ENCODE measurements around the gene PRSS23. TPM values are rescaled to one million over a fixed set of nuclear protein-coding genes. Genes with fewer than 3 reads are reported as not detected.

PRSS23 gene
- total and polyA plus RNA-seq, 2 donors (not counting 3 experiments of a cell fraction or from before 2014, with no cell fraction given), result 146 to 278 TPM

GRCh38 chr11:86765878-86766277, 34.5 kb upstream of the PRSS23 start:
- H3K9me1 ChIP-seq (replicated peaks; ENCODE audit: control insufficient read depth, extremely low read depth, insufficient read depth, low read length), result no peaks in the 10 kb centered on the region
- CTCF ChIA-PET, result no interaction called here
- no peaks in the 10 kb centered on the region for H3K36me3 ChIP-seq (ENCODE audit: control insufficient read depth in 2 of 2, extremely low read depth in 1 of 2, insufficient read depth in 2 of 2, low read length in 2 of 2)
- FAIRE-seq (no peak), DNase-seq (ENCODE audit: low read depth, low spot score) (no peak)
- H3K9ac ChIP-seq (replicated peaks; ENCODE audit: extremely low read depth, insufficient read depth, low read length), result no peak overlapping the region
- H3K4me2 ChIP-seq (ENCODE audit: insufficient read depth, low read length), result no peak overlapping the region
- no peaks in the 10 kb centered on the region for H3K4me1 ChIP-seq (ENCODE audit: control insufficient read depth, extremely low read depth, insufficient read depth, low read length)
- H2AFZ ChIP-seq (ENCODE audit: low read depth, low read length), result no peak overlapping the region
- no peak overlapping the region for H3K4me3 ChIP-seq (replicated peaks in 1 of 3; ENCODE audit: insufficient read depth in 1 of 3, low read depth in 1 of 3, low read length in 3 of 3)
- no peaks in the 10 kb centered on the region for H3K27me3 ChIP-seq (ENCODE audit: control insufficient read depth in 2 of 2, insufficient read depth in 2 of 2, low read length in 2 of 2)
- no peaks in the 10 kb centered on the region for H4K20me1 ChIP-seq (replicated peaks; ENCODE audit: control insufficient read depth, extremely low read depth, insufficient read depth, low read length)
- no peaks in the 10 kb centered on the region for H3K79me2 ChIP-seq (ENCODE audit: control insufficient read depth, insufficient read depth, low read length)
- POLR2A ChIA-PET, result no interaction called here
- H3K9me3 ChIP-seq (replicated peaks; ENCODE audit: control insufficient read depth, insufficient read depth, low read length), result no peaks in the 10 kb centered on the region
- no peak for TF ChIP-seq MYC (IDR thresholded peaks at IDR 0.05; ENCODE audit: low read depth, low read length)
- TF ChIP-seq JUN (IDR thresholded peaks at IDR 0.05; ENCODE audit: borderline replicate concordance, insufficient read depth, insufficient read length, low read depth), result no peak
- no peak for TF ChIP-seq FOS (IDR thresholded peaks at IDR 0.05; ENCODE audit: borderline replicate concordance, insufficient read depth, low read length)
- no peak for TF ChIP-seq MAX (IDR thresholded peaks at IDR 0.05; ENCODE audit: insufficient read depth, insufficient read length)
- no peak for TF ChIP-seq POLR2AphosphoS5 (IDR thresholded peaks at IDR 0.05; ENCODE audit: insufficient read depth, low read depth, low read length)
- no peak for TF ChIP-seq POLR2A (IDR thresholded peaks at IDR 0.05; ENCODE audit: low read depth, low read length)
- TF ChIP-seq GATA2 (IDR thresholded peaks at IDR 0.05; ENCODE audit: insufficient read depth, insufficient read length, low read depth, low read length), result no peak
- no TSS peak for BruUV-seq (replicated peaks)
- intact Hi-C loops (cut with micrococcal nuclease) (loop anchor here (2.0 kb wide), 1 partner anchor 29 kb away; no protein-coding TSS in a partner anchor), dilution Hi-C loops (cut with MboI; ENCODE audit: extremely low pct_ligation_motif_present, low sequenced_read_pairs) (no loop called here)
- H3K27ac ChIP-seq (ENCODE audit: insufficient read depth, low read depth, low read length), result no peak overlapping the region

GRCh38 chr11:86769219-86769618, 31.1 kb upstream of the PRSS23 start:
- no peak overlapping the region for H3K9ac ChIP-seq (replicated peaks; ENCODE audit: extremely low read depth, insufficient read depth, low read length)

More at GRCh38 chr11:86769219-86769618, 31.1 kb upstream of the PRSS23 start:
- Histone ChIP-seq H2AFZ (ENCODE audit: low read depth, low read length) (no peak overlapping the region), H3K79me2 (ENCODE audit: control insufficient read depth, insufficient read depth, low read length) (no peaks in the 10 kb centered on the region), H3K9me1 (replicated peaks; ENCODE audit: control insufficient read depth, extremely low read depth, insufficient read depth, low read length) (no peaks in the 10 kb centered on the region), H3K4me1 (ENCODE audit: control insufficient read depth, extremely low read depth, insufficient read depth, low read length) (no peaks in the 10 kb centered on the region), H3K4me2 (ENCODE audit: insufficient read depth, low read length) (no peak overlapping the region), H3K36me3 (ENCODE audit: control insufficient read depth in 2 of 2, extremely low read depth in 1 of 2, insufficient read depth in 2 of 2, low read length in 2 of 2) (no peaks in the 10 kb centered on the region), H3K27me3 (ENCODE audit: control insufficient read depth in 2 of 2, insufficient read depth in 2 of 2, low read length in 2 of 2) (no peaks in the 10 kb centered on the region), H3K27ac (ENCODE audit: insufficient read depth, low read depth, low read length) (no peak overlapping the region), H3K9me3 (replicated peaks; ENCODE audit: control insufficient read depth, insufficient read depth, low read length) (no peaks in the 10 kb centered on the region), H4K20me1 (replicated peaks; ENCODE audit: control insufficient read depth, extremely low read depth, insufficient read depth, low read length) (no peaks in the 10 kb centered on the region), H3K4me3 (replicated peaks in 1 of 3; ENCODE audit: insufficient read depth in 1 of 3, low read depth in 1 of 3, low read length in 3 of 3) (no peak overlapping the region)
- DNase-seq (ENCODE audit: low read depth, low spot score) (no peak), FAIRE-seq (no peak)
- dilution Hi-C loops (cut with MboI; ENCODE audit: extremely low pct_ligation_motif_present, low sequenced_read_pairs), result no loop called here
- POLR2A ChIA-PET, result no interaction called here
- CTCF ChIA-PET, result interaction anchor here (0.9 kb wide), 2 partner anchors 15 to 22 kb away, joined by 3 read pairs; no protein-coding TSS in a partner anchor
- intact Hi-C loops (cut with micrococcal nuclease), result no loop called here
- BruUV-seq (replicated peaks), result no TSS peak
- TF ChIP-seq MAX (IDR thresholded peaks at IDR 0.05; ENCODE audit: insufficient read depth, insufficient read length), result no peak
- no peak for TF ChIP-seq JUN (IDR thresholded peaks at IDR 0.05; ENCODE audit: borderline replicate concordance, insufficient read depth, insufficient read length, low read depth)
- TF ChIP-seq POLR2A (IDR thresholded peaks at IDR 0.05; ENCODE audit: low read depth, low read length), result no peak
- no peak for TF ChIP-seq POLR2AphosphoS5 (IDR thresholded peaks at IDR 0.05; ENCODE audit: insufficient read depth, low read depth, low read length)
- TF ChIP-seq MYC (IDR thresholded peaks at IDR 0.05; ENCODE audit: low read depth, low read length), result no peak
- TF ChIP-seq EZH2 (IDR thresholded peaks at IDR 0.05; ENCODE audit: borderline replicate concordance, low read depth, low read length, severe bottlenecking), result no peak
- TF ChIP-seq GATA2 (IDR thresholded peaks at IDR 0.05; ENCODE audit: insufficient read depth, insufficient read length, low read depth, low read length), result no peak
- no peak for TF ChIP-seq FOS (IDR thresholded peaks at IDR 0.05; ENCODE audit: borderline replicate concordance, insufficient read depth, low read length)
- no peak for TF ChIP-seq CTCF (IDR thresholded peaks at IDR 0.05; ENCODE audit: extremely low read depth in 1 of 2, insufficient read depth in 1 of 2, low read depth in 1 of 2, low read length in 2 of 2)

Data from endothelial cell of umbilical vein (primary cell).